ENCODE measurements around the gene PTPRG.

The PTPRG gene

DNA sequence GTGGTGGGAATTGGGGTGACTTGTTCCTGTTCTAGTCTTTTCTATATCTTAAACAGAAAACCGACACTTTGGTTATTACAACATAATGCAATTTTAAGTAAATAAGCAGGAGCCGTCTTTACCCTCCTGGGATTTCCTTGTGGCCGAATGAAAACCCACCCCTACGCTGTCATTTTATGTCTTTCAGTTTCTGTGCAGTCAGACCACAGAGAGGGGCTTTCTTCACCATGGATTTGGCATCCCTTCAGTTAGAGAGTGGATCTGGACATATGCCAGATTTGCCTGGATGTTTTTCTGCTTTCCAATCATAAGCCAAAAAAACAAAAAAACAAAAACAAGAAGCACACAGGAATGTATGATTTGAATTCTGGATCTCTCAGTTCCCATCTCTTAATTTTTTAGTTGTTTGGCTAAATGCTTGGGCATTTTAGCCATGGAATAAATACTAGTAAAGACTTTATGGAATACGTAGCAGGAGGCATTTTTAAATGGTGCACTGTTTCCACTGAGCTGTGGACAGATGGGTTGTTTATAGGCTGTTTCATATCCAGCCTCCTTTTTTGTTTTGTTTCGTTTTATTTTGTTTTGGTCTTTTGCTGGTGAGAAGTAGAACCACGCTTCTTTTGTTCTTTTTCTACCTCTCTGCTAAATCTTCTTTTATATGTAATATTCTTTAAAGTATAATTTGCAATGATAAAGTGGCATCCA is 539.1 kb downstream of the PTPRG start:
- Histone ChIP-seq H3K4me1 (ENCODE audit: control insufficient read depth, low read length) (no peaks in the 10 kb centered on the region), H4K20me1 (ENCODE audit: control insufficient read depth, insufficient read depth, low read depth, low read length) (no peaks in the 10 kb centered on the region), H3K27me3 (ENCODE audit: control insufficient read depth, low read length) (no peaks in the 10 kb centered on the region), H3K9me2 (replicated peaks; ENCODE audit: control insufficient read depth, low read length) (no peaks in the 10 kb centered on the region), H3K27ac (ENCODE audit: low read depth, low read length) (no peak overlapping the region), H3K4me2 (ENCODE audit: low read length) (no peak overlapping the region), H3K4me3 (ENCODE audit: low read length) (no peak overlapping the region), H3F3A (ENCODE audit: control insufficient read depth, insufficient read depth) (no peaks in the 10 kb centered on the region), H3K79me2 (ENCODE audit: control insufficient read depth, low read length) (no peaks in the 10 kb centered on the region), H3K9me3 (ENCODE audit: control insufficient read depth, insufficient read depth, low read length) (no peaks in the 10 kb centered on the region), H3K36me3 (ENCODE audit: control insufficient read depth, low read length) (no peaks in the 10 kb centered on the region)
- TF ChIP-seq, protein P1, sequence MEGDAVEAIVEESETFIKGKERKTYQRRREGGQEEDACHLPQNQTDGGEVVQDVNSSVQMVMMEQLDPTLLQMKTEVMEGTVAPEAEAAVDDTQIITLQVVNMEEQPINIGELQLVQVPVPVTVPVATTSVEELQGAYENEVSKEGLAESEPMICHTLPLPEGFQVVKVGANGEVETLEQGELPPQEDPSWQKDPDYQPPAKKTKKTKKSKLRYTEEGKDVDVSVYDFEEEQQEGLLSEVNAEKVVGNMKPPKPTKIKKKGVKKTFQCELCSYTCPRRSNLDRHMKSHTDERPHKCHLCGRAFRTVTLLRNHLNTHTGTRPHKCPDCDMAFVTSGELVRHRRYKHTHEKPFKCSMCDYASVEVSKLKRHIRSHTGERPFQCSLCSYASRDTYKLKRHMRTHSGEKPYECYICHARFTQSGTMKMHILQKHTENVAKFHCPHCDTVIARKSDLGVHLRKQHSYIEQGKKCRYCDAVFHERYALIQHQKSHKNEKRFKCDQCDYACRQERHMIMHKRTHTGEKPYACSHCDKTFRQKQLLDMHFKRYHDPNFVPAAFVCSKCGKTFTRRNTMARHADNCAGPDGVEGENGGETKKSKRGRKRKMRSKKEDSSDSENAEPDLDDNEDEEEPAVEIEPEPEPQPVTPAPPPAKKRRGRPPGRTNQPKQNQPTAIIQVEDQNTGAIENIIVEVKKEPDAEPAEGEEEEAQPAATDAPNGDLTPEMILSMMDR (IDR thresholded peaks at IDR 0.05; ENCODE audit: low read depth, low read length, poor library complexity, severe bottlenecking): no peak
- no peak for TF ChIP-seq EZH2phosphoT487 (IDR thresholded peaks at IDR 0.05; ENCODE audit: borderline replicate concordance, low read length)

DNA sequence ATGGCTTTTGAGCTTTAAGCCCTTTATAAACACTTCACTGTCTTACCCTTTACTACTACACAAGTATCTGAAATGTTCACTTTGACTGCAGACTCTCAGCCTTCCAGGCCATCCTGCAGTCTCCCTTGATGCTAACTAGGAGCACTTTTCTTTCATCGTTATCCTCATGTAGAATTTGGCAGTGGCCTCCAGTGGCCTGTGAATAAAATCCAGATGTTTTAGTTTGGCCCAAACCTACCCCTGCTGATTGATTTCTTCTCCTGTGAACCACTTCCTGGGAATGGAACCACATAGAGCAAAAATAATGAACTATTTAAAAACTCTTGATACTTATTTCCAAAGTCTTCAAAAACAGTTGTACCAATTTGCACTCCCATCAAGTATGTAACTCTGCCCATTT is 540.1 kb downstream of the PTPRG start:
- TF ChIP-seq EZH2phosphoT487 (IDR thresholded peaks at IDR 0.05; ENCODE audit: borderline replicate concordance, low read length): no peak
- TF ChIP-seq, protein P1 (IDR thresholded peaks at IDR 0.05; ENCODE audit: low read depth, low read length, poor library complexity, severe bottlenecking): no peak
- Histone ChIP-seq H3K36me3 (ENCODE audit: control insufficient read depth, low read length) (no peaks in the 10 kb centered on the region), H3K4me3 (ENCODE audit: low read length) (no peak overlapping the region), H3K4me1 (ENCODE audit: control insufficient read depth, low read length) (no peaks in the 10 kb centered on the region), H3K79me2 (ENCODE audit: control insufficient read depth, low read length) (no peaks in the 10 kb centered on the region), H3K4me2 (ENCODE audit: low read length) (no peak overlapping the region), H3K27ac (ENCODE audit: low read depth, low read length) (no peak overlapping the region), H3K9me2 (replicated peaks; ENCODE audit: control insufficient read depth, low read length) (no peaks in the 10 kb centered on the region), H3F3A (ENCODE audit: control insufficient read depth, insufficient read depth) (no peaks in the 10 kb centered on the region), H3K27me3 (ENCODE audit: control insufficient read depth, low read length) (no peaks in the 10 kb centered on the region), H4K20me1 (ENCODE audit: control insufficient read depth, insufficient read depth, low read depth, low read length) (no peaks in the 10 kb centered on the region), H3K9me3 (ENCODE audit: control insufficient read depth, insufficient read depth, low read length) (no peaks in the 10 kb centered on the region)

DNA sequence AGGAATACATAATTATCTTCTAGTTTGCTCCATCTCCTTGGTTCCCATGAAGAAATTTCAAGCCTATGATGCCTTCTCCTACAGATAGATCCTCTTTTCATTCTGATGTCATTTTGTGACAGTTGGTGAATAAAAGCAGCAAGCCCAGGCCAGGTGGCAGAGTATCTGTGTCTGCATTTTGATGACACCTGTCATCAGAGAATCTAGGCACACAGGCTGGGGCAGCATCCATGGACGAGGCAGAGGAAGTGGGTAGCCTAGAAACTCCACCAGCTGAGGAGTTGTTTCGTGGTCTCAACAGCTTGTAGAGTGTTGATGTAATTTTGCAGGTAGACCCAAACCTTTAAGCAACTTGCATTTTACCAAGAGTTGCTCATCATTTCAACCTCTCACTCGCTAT is 542.2 kb downstream of the PTPRG start:
- H3K4me3 ChIP-seq (ENCODE audit: low read length): no peak overlapping the region
- no peaks in the 10 kb centered on the region for H3K9me3 ChIP-seq (ENCODE audit: control insufficient read depth, insufficient read depth, low read length)
- H4K20me1 ChIP-seq (ENCODE audit: control insufficient read depth, insufficient read depth, low read depth, low read length): no peaks in the 10 kb centered on the region
- H3K36me3 ChIP-seq (ENCODE audit: control insufficient read depth, low read length): no peaks in the 10 kb centered on the region
- H3K9me2 ChIP-seq (replicated peaks; ENCODE audit: control insufficient read depth, low read length): no peaks in the 10 kb centered on the region
- no peak overlapping the region for H3K27ac ChIP-seq (ENCODE audit: low read depth, low read length)
- no peaks in the 10 kb centered on the region for H3F3A ChIP-seq (ENCODE audit: control insufficient read depth, insufficient read depth)
- H3K4me2 ChIP-seq (ENCODE audit: low read length): no peak overlapping the region
- no peaks in the 10 kb centered on the region for H3K4me1 ChIP-seq (ENCODE audit: control insufficient read depth, low read length)
- no peak for TF ChIP-seq EZH2phosphoT487 (IDR thresholded peaks at IDR 0.05; ENCODE audit: borderline replicate concordance, low read length)
- TF ChIP-seq, protein P1 (IDR thresholded peaks at IDR 0.05; ENCODE audit: low read depth, low read length, poor library complexity, severe bottlenecking): no peak
- H3K79me2 ChIP-seq (ENCODE audit: control insufficient read depth, low read length): no peaks in the 10 kb centered on the region
- no peaks in the 10 kb centered on the region for H3K27me3 ChIP-seq (ENCODE audit: control insufficient read depth, low read length)

All from DOHH2 (cell line).